Lower leg skin (tissue), 4 donors: ENCODE data around the gene CIPC. TPM values are rescaled to one million over a fixed set of nuclear protein-coding genes. Genes with fewer than 3 reads are reported as not detected.

Experiments
- DNase-seq, 2 donors: peaks; one replicate each; pipeline ENCODE4 v3.0.0-alpha.2; 2019; ENCODE audit warnings: low spot score in 2 of 2
- H3K4me3 ChIP-seq: fragments of 200-600 bp; sonication (generic); 2 replicates; pipeline ENCODE4 v1.5.1; 2017; ENCODE audit warnings: mild to moderate bottlenecking, low read depth; ENCODE audit not compliant: poor library complexity, severe bottlenecking
- POLR2A ChIP-seq, 2 donors: fragments of 450-650 bp; IDR thresholded peaks; one replicate each; pipeline ENCODE4 v1.6.1; 2016 to 2017; ENCODE audit warnings: antibody characterized with exemption in 2 of 2, mild to moderate bottlenecking in 1 of 2, moderate library complexity in 1 of 2
- WGBS, 2 donors: methylation state at CpG; one replicate each; pipeline ENCODE4 v1.1.5; 2018; 5-methylcytosine and 5-hydroxymethylcytosine counted together
- intact Hi-C: fragments of 100-400 bp; cut with DNase I; formaldehyde crosslinking; loops from one replicate; pipeline ENCODE4 v1.15.0; 2023; ENCODE audit warnings: low total_unique reads
- total RNA-seq, 4 donors: library from RNA; depleted of rRNA; stranded (reverse); fragments of >200 nt; gene quantifications; one replicate each; pipeline ENCODE4 v1.1.0, GENCODE V29; 2016
- TF ChIP-seq, protein P1 (sequence below), 3 donors: fragments of 450-650 bp; IDR thresholded peaks; one replicate each; pipeline ENCODE4 v1.5.1; 2016; ENCODE audit warnings: antibody characterized with exemption in 3 of 3, mild to moderate bottlenecking in 3 of 3, moderate library complexity in 2 of 3

CIPC gene
- total RNA-seq, 4 donors from 2014 or later = 36.6 to 60.0 (median 52.1) TPM

DNA sequence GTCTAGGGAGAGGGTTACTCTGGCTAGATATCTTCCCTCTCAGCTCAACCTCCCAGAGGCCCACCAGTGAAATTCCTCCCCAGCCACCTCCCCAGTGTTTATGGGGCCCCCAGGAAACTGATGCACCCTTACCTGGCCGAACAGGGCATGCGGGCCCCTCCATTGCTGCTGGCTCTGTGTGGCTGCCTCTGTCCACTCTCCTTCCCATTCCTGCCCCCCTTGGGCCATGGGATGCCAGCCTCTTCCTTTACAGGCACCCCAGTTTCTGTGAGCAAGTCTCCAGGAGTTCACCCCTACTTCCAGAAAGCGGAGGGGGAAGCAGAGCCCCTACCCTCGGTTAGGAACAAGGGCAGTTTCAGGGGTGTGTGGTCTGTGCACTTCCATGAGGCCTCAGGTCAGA lies 63.0 kb downstream of the CIPC start:
- H3K4me3 ChIP-seq = no peak overlapping the region
- WGBS, 2 donors = 76 to 81% methylated on average over 4 of the region's 4 CpGs
- TF ChIP-seq, protein P1, sequence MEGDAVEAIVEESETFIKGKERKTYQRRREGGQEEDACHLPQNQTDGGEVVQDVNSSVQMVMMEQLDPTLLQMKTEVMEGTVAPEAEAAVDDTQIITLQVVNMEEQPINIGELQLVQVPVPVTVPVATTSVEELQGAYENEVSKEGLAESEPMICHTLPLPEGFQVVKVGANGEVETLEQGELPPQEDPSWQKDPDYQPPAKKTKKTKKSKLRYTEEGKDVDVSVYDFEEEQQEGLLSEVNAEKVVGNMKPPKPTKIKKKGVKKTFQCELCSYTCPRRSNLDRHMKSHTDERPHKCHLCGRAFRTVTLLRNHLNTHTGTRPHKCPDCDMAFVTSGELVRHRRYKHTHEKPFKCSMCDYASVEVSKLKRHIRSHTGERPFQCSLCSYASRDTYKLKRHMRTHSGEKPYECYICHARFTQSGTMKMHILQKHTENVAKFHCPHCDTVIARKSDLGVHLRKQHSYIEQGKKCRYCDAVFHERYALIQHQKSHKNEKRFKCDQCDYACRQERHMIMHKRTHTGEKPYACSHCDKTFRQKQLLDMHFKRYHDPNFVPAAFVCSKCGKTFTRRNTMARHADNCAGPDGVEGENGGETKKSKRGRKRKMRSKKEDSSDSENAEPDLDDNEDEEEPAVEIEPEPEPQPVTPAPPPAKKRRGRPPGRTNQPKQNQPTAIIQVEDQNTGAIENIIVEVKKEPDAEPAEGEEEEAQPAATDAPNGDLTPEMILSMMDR (IDR thresholded peaks at IDR 0.05) = no peak
- TF ChIP-seq POLR2A (IDR thresholded peaks at IDR 0.05) = no peak
- intact Hi-C loops = no loop called here
- no peak for DNase-seq

Other genes with a start within 250 kb of the CIPC start
- gene IRF2BPL, start 69.5 kb upstream of the CIPC start, total RNA-seq = 100 to 1,000 TPM in 1 of 4 donors, 10 to 100 TPM in 3; 64.5 to 100 (median 94.0) TPM
- gene ZDHHC22, start 43.5 kb downstream of the CIPC start, total RNA-seq = not detected
- 10 to 100 TPM; 11.4 to 37.6 (median 18.9) TPM for gene TMEM63C, start 83.5 kb downstream of the CIPC start, total RNA-seq
- not detected for gene NGB, start 172.9 kb downstream of the CIPC start, total RNA-seq
- 10 to 100 TPM in 3 of 4 donors, 1 to 10 TPM in 1; 9.1 to 23.0 (median 15.9) TPM for gene POMT2, start 222.6 kb downstream of the CIPC start, total RNA-seq
- gene GSTZ1, start 222.8 kb downstream of the CIPC start, total RNA-seq = 10 to 100 TPM; 24.6 to 37.5 (median 29.9) TPM